OCI-LY1 (cell line): ENCODE data around the gene BCHE.

ENCODE experiments used
- CTCF ChIP-seq: fragments of 200-600 bp; sonication (generic), shearing (Covaris generic); IDR thresholded peaks from 2 replicates; pipeline ENCODE4 v1.5.1; 2017; ENCODE audit warnings: mild to moderate bottlenecking, antibody characterized with exemption, low read length, moderate library complexity, mixed read lengths
- EZH2 ChIP-seq: fragments of 200-600 bp; sonication (generic), shearing (Covaris generic); IDR thresholded peaks from 2 replicates; pipeline ENCODE4 v1.8.0; 2017; ENCODE audit warnings: borderline replicate concordance, mixed run types, mild to moderate bottlenecking, antibody characterized with exemption, low read length, moderate library complexity, mixed read lengths

- TF ChIP-seq EZH2 = no peak
- TF ChIP-seq CTCF = peak; percentile 20; the same call in 1 of the 2 replicates
These were observed 37.7 kb upstream of the BCHE start for GRCh38 chr3:165874663-165875489.
